HG02763 (cell line): ENCODE results near the gene NUBP2.

Experiments used
- ATAC-seq: cut with Tn5 transposase; IDR thresholded peaks from one replicate; pipeline ENCODE4 v1.9.1; 2021; ENCODE audit warnings: mild to moderate bottlenecking, moderate library complexity; ENCODE audit not compliant: unreplicated experiment

NUBP2 gene, protein sequence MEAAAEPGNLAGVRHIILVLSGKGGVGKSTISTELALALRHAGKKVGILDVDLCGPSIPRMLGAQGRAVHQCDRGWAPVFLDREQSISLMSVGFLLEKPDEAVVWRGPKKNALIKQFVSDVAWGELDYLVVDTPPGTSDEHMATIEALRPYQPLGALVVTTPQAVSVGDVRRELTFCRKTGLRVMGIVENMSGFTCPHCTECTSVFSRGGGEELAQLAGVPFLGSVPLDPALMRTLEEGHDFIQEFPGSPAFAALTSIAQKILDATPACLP

DNA sequence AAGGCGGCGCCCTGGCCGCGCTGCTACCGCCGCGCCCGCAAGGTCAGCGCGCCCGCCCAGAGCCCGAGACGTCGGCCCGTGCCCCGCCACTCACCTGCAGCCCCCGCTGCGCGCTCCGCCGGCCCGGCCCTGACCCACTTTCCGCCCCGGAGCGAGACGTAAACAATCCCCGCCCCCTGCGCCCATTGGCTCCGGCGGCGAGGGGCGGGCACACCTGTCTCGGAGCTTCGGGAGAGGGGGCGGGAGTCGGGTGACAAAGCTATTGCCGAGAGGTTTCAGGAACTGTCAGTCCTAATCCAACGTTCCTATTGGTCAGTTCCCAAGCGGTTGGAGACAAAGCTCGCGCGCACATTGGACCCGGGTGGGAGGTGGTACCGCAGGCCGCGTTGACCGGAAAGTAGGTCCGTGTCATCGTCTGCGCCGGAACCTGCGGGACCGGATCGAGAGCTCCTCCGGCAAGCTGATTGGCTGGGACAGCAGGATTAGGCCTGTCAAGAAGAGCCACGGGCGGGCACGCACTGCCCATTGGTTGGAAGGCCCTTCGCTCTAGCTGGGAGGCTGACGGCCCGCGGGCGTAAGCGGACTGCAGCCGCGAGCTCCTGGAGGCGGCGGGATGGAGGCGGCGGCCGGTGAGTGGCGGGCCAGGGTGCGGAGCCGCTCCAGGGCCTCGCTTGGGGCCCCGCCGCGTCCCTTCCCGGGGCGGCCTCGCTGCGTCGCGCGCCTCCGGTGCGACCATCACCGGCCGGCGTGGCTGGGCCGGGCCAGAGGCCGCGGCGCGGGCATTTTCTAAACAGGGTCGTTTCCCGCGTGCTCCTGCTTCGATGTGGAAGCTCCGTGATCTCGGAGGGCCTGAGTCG lies at the start of gene NUBP2, which contains the start of gene SPSB3:
Gene NUBP2, plus strand, starts transcription at position 553 of the 857 bp plus-strand sequence. Its CDS starts 61 bp downstream, at position 614.
Gene SPSB3, minus strand, starts transcription at position 164 of the 857 bp plus-strand sequence. CDS start 1,088 bp downstream, outside the sequence.
- ATAC-seq, result peak; percentile 87

DNA sequence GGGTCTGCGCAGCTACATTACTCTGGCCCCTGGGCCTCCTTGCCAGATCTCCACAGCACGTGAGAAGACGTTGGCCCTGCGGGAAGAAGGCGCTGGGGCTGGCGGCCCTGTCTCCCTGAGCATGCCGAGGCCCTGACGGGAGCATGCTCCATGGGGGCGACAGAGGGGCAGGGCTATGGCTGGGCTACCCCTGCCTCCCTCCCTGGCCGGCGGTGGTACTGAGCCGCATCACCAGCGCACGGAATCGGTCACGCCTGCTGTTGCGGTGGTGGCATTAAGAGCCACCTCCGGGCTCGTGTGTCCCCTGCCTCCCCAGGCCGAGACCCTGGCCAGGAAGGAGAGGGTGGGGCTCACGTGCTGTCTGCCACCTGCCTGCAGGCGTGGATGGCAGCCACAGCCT lies 48.6 kb upstream of the NUBP2 start:
- no peak for ATAC-seq

DNA sequence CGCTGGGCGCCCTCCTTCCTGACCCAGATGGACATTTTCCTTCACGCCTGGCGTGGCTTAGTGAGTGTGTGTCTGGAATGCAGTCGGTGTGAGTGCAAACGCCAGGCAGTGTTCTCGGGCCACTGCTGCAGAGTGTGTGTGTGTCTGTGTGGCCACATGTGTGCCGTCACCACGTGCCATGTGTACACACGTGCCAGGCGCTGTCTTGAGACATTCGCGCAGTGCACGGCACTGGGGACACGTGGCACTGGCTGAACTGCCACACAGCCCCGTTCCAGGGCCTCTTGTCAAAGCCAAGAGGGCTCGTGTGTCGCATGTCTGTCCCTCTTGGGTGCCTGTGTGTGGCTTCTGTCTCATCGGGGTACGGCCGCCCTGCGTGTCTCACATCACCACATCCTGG lies 47.9 kb upstream of the NUBP2 start:
- no peak for ATAC-seq

DNA sequence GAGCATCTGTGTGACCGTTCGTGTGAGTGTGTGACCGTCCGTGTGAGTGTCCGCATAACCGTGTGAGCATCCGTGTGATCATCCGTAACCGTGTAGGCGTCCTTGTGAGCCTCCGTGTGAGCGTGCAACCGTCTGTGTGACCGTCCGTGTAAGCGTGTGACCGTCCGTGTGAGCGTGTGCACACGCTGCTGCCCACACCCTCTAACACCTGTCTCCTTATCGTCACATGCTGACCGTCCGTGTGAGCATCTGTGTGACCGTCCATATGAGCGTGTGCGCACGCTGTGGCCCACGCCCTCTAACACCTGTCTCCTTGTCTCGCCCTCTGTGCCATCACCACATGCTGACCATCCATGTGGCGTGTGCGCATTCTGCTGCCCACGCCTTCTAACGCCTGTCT lies 42.5 kb upstream of the NUBP2 start:
- ATAC-seq, result no peak

DNA sequence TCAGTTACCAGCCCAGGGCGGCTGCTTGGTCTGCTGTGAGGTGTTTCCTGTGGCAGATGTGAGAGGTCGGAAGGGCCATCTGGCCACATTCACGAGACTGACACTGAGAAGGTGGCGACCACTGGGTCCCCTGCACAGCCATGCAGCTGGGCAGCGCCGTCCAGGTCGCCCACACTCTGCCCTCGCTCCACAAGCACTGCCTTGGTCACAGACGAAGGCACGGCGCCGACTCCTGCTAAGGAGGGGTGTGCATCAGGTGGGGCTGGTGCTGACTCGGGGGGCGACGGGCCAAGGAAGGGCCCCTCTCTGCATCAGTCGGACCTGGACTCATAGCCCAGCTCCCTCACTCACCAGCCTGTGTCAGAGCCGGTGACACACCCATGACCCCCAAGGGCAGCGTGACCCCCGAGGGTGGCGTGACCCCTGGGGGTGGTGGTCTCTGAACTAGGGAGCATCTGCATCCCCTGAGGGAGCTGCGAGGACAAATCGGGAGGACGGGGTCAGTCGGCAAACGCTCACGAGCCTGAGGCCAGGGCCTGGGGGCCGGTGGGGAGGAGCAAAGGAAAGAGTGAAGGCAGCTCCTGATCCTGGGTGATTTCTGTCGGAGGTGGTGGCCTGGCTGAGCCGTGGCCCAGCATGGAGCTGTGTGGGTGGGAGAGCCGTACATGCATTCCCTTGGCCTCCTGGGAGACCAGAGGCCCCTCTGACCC lies 41.8 kb upstream of the NUBP2 start:
- ATAC-seq, result no peak

DNA sequence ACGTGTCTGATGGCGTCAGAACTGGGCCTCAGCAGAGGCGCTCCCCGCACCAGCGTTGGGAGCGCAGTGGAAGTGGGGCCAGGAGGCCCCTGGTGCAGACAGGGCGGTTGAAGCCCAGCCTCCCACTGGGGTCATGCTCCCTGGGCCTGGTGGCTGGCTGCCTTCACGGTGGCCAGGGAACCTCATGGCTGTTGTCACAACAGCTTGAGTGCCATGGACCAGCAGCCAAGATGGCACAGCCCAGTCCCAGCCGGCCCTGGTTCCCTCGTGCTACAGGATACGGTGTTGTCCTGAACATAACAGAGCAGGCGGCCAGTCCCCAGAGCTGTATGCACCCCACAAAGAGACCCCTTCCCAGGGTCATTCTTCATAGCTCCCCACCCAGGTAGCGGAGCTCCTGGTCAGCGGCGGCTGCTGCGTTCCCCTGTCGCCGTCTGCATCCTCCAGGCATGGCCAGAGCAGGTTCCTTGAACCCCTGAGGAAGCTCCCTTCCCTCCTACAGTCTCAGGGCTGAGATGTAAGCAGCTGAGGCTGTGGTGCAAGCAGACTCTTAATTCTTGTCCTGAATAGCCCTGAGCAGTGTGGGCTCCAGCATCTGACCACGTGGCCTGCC lies 41.1 kb upstream of the NUBP2 start:
- no peak for ATAC-seq

DNA sequence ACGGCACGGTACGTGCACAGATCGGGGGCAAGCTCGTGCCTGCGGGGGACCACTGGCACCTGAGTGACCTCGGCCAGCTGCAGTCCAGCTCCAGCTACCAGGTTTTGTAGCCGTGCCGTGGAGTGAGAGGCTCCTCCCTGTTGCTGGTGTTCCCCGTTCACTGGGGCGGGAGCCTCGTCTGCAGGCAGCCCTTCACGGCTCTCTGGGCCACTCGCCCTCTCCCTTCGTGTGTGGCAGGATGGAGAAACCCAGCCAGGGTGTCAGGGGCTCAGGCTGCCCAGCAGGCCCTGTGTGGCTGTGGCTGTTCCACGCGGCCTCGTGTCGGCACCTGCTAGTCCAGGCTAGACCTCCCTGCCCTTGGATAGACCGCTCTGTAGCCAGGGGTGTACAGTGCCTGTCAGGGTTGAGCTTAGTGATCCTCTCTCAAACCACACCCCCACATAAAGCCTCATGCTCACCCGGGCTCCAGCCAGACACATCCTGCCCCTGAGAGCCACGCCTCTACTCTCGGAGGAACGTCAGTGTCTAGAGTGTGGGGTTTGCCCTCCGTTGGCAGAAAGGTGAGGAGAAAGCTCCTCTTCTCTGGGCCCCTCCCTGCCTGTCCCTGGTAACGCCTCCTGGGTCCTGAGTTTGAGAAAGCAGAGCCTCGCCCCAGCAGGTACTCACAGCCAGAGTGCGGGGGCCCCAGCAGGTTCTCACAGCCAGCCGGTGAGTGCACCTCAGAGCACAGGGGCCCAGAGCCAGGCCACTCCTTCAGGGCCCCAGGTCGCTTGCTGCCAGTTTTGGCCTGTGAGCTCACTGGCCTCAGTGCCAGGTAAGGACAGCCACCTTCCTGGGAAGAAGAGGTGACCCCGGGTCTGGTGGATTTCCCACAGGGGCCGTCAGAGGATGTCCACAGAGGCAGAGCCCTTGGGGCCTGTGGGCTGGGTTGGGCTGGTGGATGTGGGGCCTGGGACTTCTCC lies 39.1 kb upstream of the NUBP2 start:
- ATAC-seq, result no peak

DNA sequence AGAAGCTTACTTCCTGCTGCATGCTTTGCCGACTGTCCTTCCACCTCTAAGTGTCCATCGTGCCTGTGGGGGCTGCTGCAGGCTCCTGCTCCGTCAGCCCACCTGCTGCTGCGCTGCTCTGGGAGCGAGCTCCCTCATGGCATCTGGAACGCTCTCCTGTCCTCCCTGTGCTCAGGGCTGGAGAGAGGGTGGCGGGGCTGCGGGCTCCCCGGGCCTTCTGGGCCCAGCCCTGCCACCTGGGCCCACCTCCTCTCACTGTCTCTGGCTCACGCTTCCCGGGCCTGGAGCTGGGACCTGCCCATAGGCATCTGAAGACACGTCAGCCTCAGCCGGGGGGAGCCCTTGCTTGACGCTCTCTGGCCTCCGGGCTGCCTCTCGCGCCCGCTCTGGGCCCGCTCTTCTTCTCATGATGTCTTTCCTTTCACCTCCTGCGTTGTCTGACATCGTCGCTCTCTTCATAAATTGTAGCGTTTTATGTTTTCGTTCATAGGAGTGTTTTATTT lies 38.4 kb upstream of the NUBP2 start:
- no peak for ATAC-seq

DNA sequence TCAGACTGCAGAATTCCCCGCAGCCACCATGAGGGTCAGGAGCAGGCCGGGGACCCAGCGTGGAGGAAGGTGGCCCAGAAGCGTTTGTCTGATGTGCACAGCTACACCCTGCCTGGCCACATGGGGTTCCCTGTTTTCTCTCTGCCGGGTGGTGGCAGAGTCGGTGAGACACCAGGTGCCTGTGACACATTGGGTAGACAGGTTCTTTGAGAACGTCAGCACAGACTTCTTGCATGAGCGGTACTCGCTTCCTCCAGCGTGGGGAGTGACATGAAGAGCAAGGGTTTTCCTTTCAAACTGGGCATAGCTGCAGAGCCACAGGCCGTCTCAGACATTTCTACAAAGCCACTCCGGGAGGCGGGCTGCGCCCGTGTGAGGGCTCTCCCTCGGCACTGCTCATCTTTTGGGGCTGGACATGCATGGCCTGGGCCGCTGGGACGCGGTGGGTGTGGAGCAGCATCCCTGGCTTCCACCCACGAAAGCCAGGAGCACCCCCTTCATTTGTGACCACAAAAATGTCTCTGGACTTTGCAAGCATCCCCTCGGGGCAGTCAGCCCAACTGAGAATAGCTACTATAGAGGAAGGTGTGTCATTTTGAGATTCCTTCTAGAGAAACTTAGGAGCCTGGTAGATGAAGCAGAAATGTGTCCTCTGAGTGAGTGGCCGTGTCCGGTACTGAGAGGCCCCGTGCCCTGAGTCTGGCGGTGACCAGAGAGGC lies 37.4 kb upstream of the NUBP2 start:
- no peak for ATAC-seq

DNA sequence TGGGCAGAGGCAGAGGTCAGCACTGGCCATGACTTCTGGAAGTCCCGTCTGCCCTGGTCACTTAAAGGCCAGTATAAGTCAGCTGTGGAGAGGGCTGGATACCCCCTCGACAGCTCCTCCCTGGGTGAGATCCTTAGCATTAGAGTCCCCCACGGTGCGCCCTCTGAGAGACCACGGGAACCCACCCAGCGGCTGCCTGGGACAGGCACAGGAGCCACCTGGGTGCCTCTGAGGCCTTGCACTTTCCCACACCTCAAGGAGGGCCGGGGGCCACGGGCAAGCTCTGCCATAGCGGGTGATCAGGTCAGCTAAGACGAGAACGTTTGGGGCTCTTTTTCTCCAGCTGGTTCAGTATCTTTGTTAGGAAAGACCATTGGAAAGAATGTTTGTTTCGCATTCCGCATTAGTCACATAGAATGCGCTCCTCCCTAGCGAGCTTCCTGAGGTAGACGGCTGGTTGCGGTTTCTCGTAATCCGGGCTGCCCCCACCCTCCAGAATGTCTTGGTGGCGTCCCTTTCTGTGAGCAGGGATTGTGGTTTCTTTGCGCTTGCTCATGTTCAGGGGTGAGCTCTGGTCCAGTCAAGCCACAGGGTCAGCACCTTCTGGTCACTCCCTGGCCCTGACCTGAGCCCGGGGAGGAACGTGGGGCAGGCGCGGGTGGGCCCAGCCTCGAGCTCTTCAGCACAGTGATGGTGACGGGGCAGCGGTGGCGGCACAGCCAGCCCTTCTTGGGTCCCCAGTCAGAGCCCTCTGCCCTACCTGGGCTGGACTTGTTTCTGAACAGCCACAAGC lies 36.7 kb upstream of the NUBP2 start:
- ATAC-seq, result no peak

DNA sequence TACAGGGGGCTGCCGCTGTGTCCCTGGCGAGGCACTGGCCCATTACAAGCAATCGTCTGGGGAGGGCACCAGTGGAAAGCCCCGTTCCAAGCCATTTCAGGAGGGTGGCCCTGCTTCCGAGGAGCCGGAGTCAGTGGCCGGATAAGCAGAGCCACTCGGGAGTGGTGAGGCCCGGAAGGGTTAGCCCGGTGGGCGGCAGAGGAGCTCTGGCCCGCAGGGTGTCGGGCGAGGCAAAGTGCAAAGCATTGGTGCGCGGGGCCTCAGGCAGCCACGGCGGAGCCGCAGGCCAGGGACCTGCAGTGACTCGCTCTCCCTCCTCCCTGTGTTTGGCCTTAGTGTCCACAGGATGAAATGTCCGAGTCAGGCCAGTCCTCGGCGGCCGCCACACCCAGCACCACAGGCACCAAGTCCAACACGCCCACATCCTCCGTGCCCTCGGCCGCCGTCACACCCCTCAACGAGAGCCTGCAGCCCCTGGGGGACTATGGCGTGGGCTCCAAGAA lies 36.0 kb upstream of the NUBP2 start:
- ATAC-seq, result no peak

DNA sequence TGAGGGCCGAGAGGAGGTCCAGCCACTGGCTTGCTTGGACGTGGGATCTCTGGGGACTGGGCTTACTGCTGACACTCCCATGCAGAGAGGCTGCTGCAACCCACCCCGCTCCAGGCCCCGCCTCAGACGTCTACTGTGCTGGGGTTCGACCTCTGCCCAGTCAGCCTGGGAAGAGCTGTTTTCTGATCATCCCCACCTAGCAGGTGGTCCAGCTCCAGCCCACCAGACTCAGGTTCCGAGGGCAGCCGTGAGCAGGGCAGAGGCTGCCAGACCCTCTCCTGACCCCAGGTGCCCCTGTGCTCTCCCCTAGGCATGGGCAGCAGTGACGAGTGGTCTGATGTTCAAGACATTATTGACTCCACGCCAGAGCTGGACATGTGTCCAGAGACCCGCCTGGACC lies 34.8 kb upstream of the NUBP2 start:
- no peak for ATAC-seq

DNA sequence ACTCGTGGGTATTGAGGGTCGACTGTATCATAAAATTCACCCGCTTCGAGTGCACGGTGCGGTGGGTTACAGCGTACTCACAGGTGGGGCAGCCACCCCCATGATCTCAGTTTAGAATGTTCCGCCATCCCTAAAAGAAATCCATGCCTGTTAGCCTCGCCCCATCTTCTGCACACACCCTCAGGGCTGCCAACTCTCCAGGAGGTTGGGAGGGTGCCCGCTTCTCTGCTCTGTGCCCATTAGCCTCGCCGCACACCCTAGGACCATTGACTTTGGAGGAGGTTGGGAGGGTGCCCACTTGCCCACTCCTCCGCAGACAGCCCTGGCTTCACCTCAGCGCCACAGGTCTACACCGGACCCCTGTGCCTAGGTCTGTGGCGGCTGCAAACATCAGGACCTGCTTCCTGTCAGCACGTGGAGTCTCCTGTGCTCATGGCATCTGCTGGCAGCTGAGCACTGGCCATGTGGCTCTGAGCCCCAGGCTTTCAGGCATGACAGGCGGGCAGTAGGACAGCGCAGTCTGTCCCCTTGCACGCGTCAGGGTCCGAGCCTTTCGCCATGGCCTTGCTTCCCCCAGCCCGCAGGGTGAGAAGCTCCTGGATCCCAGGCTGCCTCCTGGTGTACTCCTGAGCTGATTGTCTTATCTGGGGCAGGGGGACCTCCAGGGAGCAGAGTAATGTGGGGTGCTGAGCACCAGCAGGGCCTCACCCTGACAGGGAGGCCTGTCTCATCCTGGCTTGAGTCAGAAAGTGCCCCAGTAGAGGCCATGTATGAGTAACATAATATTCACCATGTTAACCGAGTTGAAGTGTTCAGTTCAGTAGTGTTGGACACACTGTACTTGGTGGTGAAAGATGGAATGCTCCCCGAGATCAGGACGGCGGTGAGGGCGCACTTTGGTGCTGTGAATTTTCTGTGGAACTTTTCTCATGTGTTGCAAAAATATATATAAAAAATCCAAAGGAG lies 33.3 kb upstream of the NUBP2 start:
- no peak for ATAC-seq

DNA sequence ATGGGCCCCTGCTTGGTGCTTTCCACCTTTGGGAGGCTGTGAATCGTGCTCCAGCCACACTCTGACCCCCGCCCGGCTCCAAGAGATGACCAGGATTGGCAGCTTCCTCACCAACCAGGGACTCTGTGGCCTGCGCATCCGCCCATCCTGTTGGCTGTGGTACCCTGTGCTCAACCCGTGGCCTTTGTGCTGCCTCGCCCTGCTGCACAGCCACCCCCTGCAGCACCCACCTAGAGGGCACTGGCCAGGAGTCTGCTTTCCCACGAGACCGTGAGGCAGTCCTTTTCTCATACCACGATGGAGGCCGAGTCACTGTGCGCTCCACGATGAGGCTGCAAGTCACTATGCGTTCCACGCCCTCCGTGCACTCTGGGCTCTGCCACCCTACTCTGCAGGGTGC lies 30.8 kb upstream of the NUBP2 start:
- ATAC-seq, result no peak

DNA sequence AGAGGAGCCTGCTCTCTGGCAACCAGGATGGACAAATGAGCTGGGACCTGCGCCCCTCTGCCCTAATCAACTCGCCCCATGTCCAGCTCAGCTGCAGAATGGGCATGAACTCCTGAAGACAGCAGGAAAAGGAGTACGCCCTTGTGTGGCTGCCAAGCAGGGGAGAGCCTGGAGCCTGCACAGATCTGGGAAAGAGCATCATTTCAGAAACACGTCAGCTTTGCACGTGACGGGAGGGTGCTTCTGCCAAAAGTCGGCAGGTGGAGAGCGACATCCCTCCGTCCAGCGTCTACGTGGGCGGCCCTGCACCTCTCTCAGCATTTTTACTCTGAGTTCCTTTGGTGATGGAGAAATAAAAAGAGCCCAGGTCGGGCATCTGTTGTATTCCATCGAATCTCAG lies 29.9 kb upstream of the NUBP2 start:
- no peak for ATAC-seq

DNA sequence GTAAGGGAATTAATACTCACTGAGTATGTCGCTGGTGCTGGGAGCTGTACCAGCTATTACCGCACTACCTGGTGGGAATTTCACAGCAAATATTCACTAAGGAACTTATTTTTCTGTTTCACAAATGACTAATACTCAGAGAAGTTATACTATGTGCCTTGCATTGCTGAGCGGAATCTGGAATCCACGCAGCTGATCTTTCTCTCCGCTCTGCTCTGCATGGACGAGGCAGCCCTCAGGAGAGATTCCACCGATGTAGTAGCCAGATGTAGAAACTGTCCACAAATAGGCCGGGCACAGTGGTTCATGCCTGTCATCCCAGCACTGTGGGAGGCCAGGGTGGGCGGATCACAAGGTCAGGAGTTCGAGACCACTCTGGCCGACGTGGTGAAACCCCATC lies 28.6 kb upstream of the NUBP2 start:
- no peak for ATAC-seq
